ENCODE measurements around the gene LIN7B.

Gene LIN7B

GRCh38 chr19:49153167-49153809 is 39.1 kb downstream of the LIN7B start:
- no peaks in the 10 kb centered on the region for H4K20me1 ChIP-seq (ENCODE audit: control insufficient read depth, insufficient read depth, low read depth, low read length)
- no peak overlapping the region for H3K4me2 ChIP-seq (ENCODE audit: low read length)
- peaks cover 9% of the 10 kb centered on the region for H3F3A ChIP-seq (ENCODE audit: control insufficient read depth, insufficient read depth)
- no peaks in the 10 kb centered on the region for H3K36me3 ChIP-seq (ENCODE audit: control insufficient read depth, low read length)
- H3K27ac ChIP-seq (ENCODE audit: low read depth, low read length): no peak overlapping the region
- H3K4me3 ChIP-seq (ENCODE audit: low read length): no peak overlapping the region
- H3K4me1 ChIP-seq (ENCODE audit: control insufficient read depth, low read length): peaks cover 21% of the 10 kb centered on the region
- no peak for TF ChIP-seq CTCF (IDR thresholded peaks at IDR 0.05; ENCODE audit: low read depth, low read length, poor library complexity, severe bottlenecking)
- no peak for TF ChIP-seq EZH2phosphoT487 (IDR thresholded peaks at IDR 0.05; ENCODE audit: borderline replicate concordance, low read length)
- peaks cover 9% of the 10 kb centered on the region for H3K27me3 ChIP-seq (ENCODE audit: control insufficient read depth, low read length)
- H3K79me2 ChIP-seq (ENCODE audit: control insufficient read depth, low read length): no peaks in the 10 kb centered on the region
- H3K9me3 ChIP-seq (ENCODE audit: control insufficient read depth, insufficient read depth, low read length): no peaks in the 10 kb centered on the region
- no peaks in the 10 kb centered on the region for H3K9me2 ChIP-seq (replicated peaks; ENCODE audit: control insufficient read depth, low read length)

GRCh38 chr19:49154279-49154678 is 40.1 kb downstream of the LIN7B start:
- peaks cover 9% of the 10 kb centered on the region for H3K27me3 ChIP-seq (ENCODE audit: control insufficient read depth, low read length)
- H3F3A ChIP-seq (ENCODE audit: control insufficient read depth, insufficient read depth): peaks cover 9% of the 10 kb centered on the region
- peaks cover 16% of the 10 kb centered on the region for H3K4me1 ChIP-seq (ENCODE audit: control insufficient read depth, low read length)
- no peaks in the 10 kb centered on the region for H4K20me1 ChIP-seq (ENCODE audit: control insufficient read depth, insufficient read depth, low read depth, low read length)
- H3K36me3 ChIP-seq (ENCODE audit: control insufficient read depth, low read length): no peaks in the 10 kb centered on the region
- no peaks in the 10 kb centered on the region for H3K79me2 ChIP-seq (ENCODE audit: control insufficient read depth, low read length)
- no peak overlapping the region for H3K4me2 ChIP-seq (ENCODE audit: low read length)
- H3K9me3 ChIP-seq (ENCODE audit: control insufficient read depth, insufficient read depth, low read length): no peaks in the 10 kb centered on the region
- no peaks in the 10 kb centered on the region for H3K9me2 ChIP-seq (replicated peaks; ENCODE audit: control insufficient read depth, low read length)
- TF ChIP-seq EZH2phosphoT487 (IDR thresholded peaks at IDR 0.05; ENCODE audit: borderline replicate concordance, low read length) (no peak), CTCF (IDR thresholded peaks at IDR 0.05; ENCODE audit: low read depth, low read length, poor library complexity, severe bottlenecking) (no peak)
- no peak overlapping the region for H3K27ac ChIP-seq (ENCODE audit: low read depth, low read length)
- no peak overlapping the region for H3K4me3 ChIP-seq (ENCODE audit: low read length)

GRCh38 chr19:49155005-49155819 is 41.0 kb downstream of the LIN7B start, which contains the start of gene HRC:
Gene HRC (minus strand): TSS chr19:49155396. CDS start chr19:49155237, 159 bp downstream.
- Histone ChIP-seq H3K27me3 (ENCODE audit: control insufficient read depth, low read length) (peaks cover 9% of the 10 kb centered on the region), H3K9me2 (replicated peaks; ENCODE audit: control insufficient read depth, low read length) (no peaks in the 10 kb centered on the region), H3K27ac (ENCODE audit: low read depth, low read length) (no peak within 1 kb of the TSS), H3K36me3 (ENCODE audit: control insufficient read depth, low read length) (no peaks in the 10 kb centered on the region), H3K4me1 (ENCODE audit: control insufficient read depth, low read length) (peaks cover 16% of the 10 kb centered on the region), H3K9me3 (ENCODE audit: control insufficient read depth, insufficient read depth, low read length) (no peaks in the 10 kb centered on the region), H4K20me1 (ENCODE audit: control insufficient read depth, insufficient read depth, low read depth, low read length) (no peaks in the 10 kb centered on the region), H3K4me3 (ENCODE audit: low read length) (no peak within 1 kb of the TSS), H3F3A (ENCODE audit: control insufficient read depth, insufficient read depth) (peaks cover 9% of the 10 kb centered on the region), H3K79me2 (ENCODE audit: control insufficient read depth, low read length) (no peaks in the 10 kb centered on the region), H3K4me2 (ENCODE audit: low read length) (no peak within 1 kb of the TSS)
- TF ChIP-seq EZH2phosphoT487 (IDR thresholded peaks at IDR 0.05; ENCODE audit: borderline replicate concordance, low read length): no peak
- TF ChIP-seq CTCF (IDR thresholded peaks at IDR 0.05; ENCODE audit: low read depth, low read length, poor library complexity, severe bottlenecking): no peak

Measured in DOHH2 (cell line).